ENCODE data around the gene RNASE3.

The RNASE3 gene

GRCh38 chr14:20857207-20857606, 34.0 kb upstream of the RNASE3 start:
- TF ChIP-seq CTCF (IDR thresholded peaks at IDR 0.05; ENCODE audit: control insufficient read depth, insufficient read depth, low read depth, low read length, missing control alignments) = no peak
- DNase-seq (ENCODE audit: low read depth) = no peak
- H3K4me3 ChIP-seq (ENCODE audit: control insufficient read depth, low read depth, low read length) = no peak overlapping the region

- TF ChIP-seq CTCF (IDR thresholded peaks at IDR 0.05; ENCODE audit: control insufficient read depth, insufficient read depth, low read depth, low read length, missing control alignments) = peak; percentile 80
- no peak for DNase-seq (ENCODE audit: low read depth)
- H3K4me3 ChIP-seq (ENCODE audit: control insufficient read depth, low read depth, low read length) = no peak overlapping the region
Measured at GRCh38 chr14:20857630-20858261, 33.4 kb upstream of the RNASE3 start.

- TF ChIP-seq CTCF (IDR thresholded peaks at IDR 0.05; ENCODE audit: control insufficient read depth, insufficient read depth, low read depth, low read length, missing control alignments) = no peak
- no peak overlapping the region for H3K4me3 ChIP-seq (ENCODE audit: control insufficient read depth, low read depth, low read length)
- DNase-seq (ENCODE audit: low read depth) = no peak
Measured at GRCh38 chr14:20866194-20866593, 25.0 kb upstream of the RNASE3 start.

GRCh38 chr14:20866963-20867362, 24.2 kb upstream of the RNASE3 start:
- H3K4me3 ChIP-seq (ENCODE audit: control insufficient read depth, low read depth, low read length) = no peak overlapping the region
- DNase-seq (ENCODE audit: low read depth) = no peak
- peak; percentile 52 for TF ChIP-seq CTCF (IDR thresholded peaks at IDR 0.05; ENCODE audit: control insufficient read depth, insufficient read depth, low read depth, low read length, missing control alignments)

GRCh38 chr14:20873370-20874177, 17.6 kb upstream of the RNASE3 start:
- H3K4me3 ChIP-seq (ENCODE audit: control insufficient read depth, low read depth, low read length) = no peak overlapping the region
- peak; percentile 83 for TF ChIP-seq CTCF (IDR thresholded peaks at IDR 0.05; ENCODE audit: control insufficient read depth, insufficient read depth, low read depth, low read length, missing control alignments)
- no peak for DNase-seq (ENCODE audit: low read depth)

GRCh38 chr14:20877016-20877415, 14.2 kb upstream of the RNASE3 start:
- DNase-seq (ENCODE audit: low read depth) = no peak
- TF ChIP-seq CTCF (IDR thresholded peaks at IDR 0.05; ENCODE audit: control insufficient read depth, insufficient read depth, low read depth, low read length, missing control alignments) = no peak
- H3K4me3 ChIP-seq (ENCODE audit: control insufficient read depth, low read depth, low read length) = no peak overlapping the region
